IMR-90 (cell line): ENCODE measurements around the gene TEX48. TPM values are rescaled to one million over a fixed set of nuclear protein-coding genes. Genes with fewer than 3 reads are reported as not detected.

Experiments
- polyA plus RNA-seq, 3 experiments: library from polyadenylated mRNA; depleted of rRNA; stranded (reverse); fragments of >200 nt; gene quantifications; 2 replicates each; pipeline ENCODE4 v1.2.3, GENCODE V29; 2012; ENCODE audit warnings: low replicate concordance in 1 of 3
- total RNA-seq: library from RNA; depleted of rRNA; stranded (reverse); fragments of >200 nt; gene quantifications from 2 replicates; pipeline ENCODE4 v1.2.3, GENCODE V29; 2012; rRNA removed

Gene TEX48
- total and polyA plus RNA-seq, 2 of the 4 experiments (the other 2 are of a cell fraction) = not detected

Other genes starting within 250 kb of the TEX48 start
- 0.18 and 0.28 TPM in 2 replicates for gene WHRN, start 176.7 kb downstream of the TEX48 start, total RNA-seq
- gene WHRN, start 176.7 kb downstream of the TEX48 start, polyA plus RNA-seq (2012; rRNA removed) = 2.6 and 2.8 TPM in 2 replicates
- 52.0 and 80.3 TPM in 2 replicates for gene ATP6V1G1, start 94.4 kb downstream of the TEX48 start, total RNA-seq
- gene ATP6V1G1, start 94.4 kb downstream of the TEX48 start, polyA plus RNA-seq (2012; rRNA removed) = 64.2 and 70.9 TPM in 2 replicates
- 2.7 and 2.8 TPM in 2 replicates for gene TMEM268, start 70.9 kb downstream of the TEX48 start, total RNA-seq
- 3.7 and 4.9 TPM in 2 replicates for gene TMEM268, start 70.9 kb downstream of the TEX48 start, polyA plus RNA-seq (2012; rRNA removed)
- gene TEX53, start 24.4 kb downstream of the TEX48 start, total RNA-seq = not detected in 2 replicates
- gene TEX53, start 24.4 kb downstream of the TEX48 start, polyA plus RNA-seq (2012; rRNA removed) = not detected in 2 replicates
- under 0.01 and 0.18 TPM in 2 replicates for gene TNFSF15, start 123.8 kb upstream of the TEX48 start, total RNA-seq
- 0.01 and 0.03 TPM in 2 replicates for gene TNFSF15, start 123.8 kb upstream of the TEX48 start, polyA plus RNA-seq (2012; rRNA removed)
- not detected in 2 replicates for gene TNFSF8, start 248.4 kb upstream of the TEX48 start, total RNA-seq
- not detected in 2 replicates for gene TNFSF8, start 248.4 kb upstream of the TEX48 start, polyA plus RNA-seq (2012; rRNA removed)